Nucleus accumbens (tissue), 56 donors: ENCODE data around the gene TXK.

Experiments used
- DNase-seq, 56 donors: peaks; one replicate each; lab custom pipeline; 2025; lab: John Stamatoyannopoulos, UW

TXK gene

GRCh38 chr4:48028696-48029095 is 105.4 kb downstream of the TXK start:
- DNase-seq: no peak

- no peak for DNase-seq
Observed at GRCh38 chr4:48027653-48028052, 106.4 kb downstream of the TXK start.

DNA sequence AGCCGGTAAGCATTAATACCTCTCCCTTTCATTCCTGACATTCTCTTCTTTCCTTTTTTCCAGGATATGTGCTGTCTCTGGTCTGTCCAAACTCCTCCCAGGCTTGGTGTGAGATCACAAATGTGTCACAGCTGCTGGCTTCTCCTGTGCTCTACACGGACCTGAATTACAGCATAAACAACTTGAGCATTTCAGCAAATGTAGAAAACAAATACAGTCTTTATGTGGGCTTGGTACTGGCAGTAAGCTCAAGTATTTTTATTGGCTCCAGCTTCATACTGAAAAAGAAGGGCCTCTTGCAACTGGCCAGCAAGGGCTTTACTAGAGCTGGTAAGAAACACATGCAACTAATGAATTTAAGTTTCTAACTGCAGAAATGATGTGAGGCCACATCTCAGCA is 109.0 kb downstream of the TXK start:
- DNase-seq: no peak

- DNase-seq: no peak
Observed at GRCh38 chr4:48024522-48024921, 109.5 kb downstream of the TXK start.

- DNase-seq: no peak
Observed at GRCh38 chr4:48022192-48022799, 111.8 kb downstream of the TXK start.

DNA sequence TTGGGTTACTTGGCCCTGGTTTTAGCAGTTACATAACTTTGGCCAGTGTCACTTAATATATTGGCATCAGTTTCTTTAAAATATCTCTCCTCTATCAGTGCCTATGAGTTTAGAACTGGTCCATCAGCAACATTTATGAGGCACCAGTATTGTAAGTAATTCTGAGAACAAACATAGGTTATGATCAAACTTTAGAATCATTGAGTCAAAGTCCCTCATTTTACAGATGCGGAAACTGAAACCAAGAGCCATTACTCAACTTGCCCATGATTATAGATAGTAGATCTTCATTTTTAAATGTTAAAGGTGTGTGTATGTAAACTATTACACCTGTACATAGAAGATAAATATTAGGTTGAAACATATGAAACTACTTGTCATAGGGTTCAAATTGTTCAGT is 113.0 kb downstream of the TXK start:
- no peak for DNase-seq

DNA sequence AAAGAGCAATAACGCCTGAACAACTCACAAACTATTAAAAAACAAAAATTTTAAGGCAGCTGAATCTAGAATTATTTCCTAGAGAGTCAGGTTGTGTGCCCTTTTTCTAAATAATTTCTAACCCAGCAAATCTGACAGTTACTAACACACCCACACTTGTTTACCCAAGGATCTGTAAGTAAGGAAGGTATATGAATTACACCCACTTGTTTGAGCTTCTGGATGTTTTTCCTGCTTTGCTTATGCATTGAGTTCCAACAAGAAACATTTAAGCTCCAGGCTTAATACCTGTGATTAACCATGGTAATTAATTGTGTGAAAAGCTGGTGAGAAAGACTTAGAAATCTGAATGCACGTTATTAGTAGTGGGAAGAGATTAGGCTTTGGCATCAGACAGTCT is 115.9 kb downstream of the TXK start:
- DNase-seq: no peak

GRCh38 chr4:48017108-48017571 is 116.9 kb downstream of the TXK start:
- peak in 21 of 56 donors; percentile 1 to 77 (median 21) for DNase-seq
